HepG2 (cell line): Measurements from ENCODE around the gene GSK3A. TPM values are rescaled to one million over a fixed set of nuclear protein-coding genes. Genes with fewer than 3 reads are reported as not detected.
A peak's percentile ranks its signal among the peaks of the same experiment; 100 is the strongest.

Experiments used
- FIP1L1 ChIP-seq: fragments of 200-400 bp; formaldehyde crosslinking; IDR thresholded peaks from 2 replicates; pipeline ENCODE4 v1.6.1; 2018; ENCODE audit warnings: low read depth, mild to moderate bottlenecking, low read length, moderate library complexity, borderline replicate concordance; ENCODE audit not compliant: insufficient read depth
- MEF2D ChIP-seq: sonication (generic); formaldehyde crosslinking; IDR thresholded peaks from 2 replicates; pipeline ENCODE4 v1.5.1; 2020; ENCODE audit warnings: mild to moderate bottlenecking, missing genetic modification reagents
- NFKB2 ChIP-seq: sonication (generic); formaldehyde crosslinking; IDR thresholded peaks from 2 replicates; pipeline ENCODE4 v1.4.0; 2020; ENCODE audit warnings: missing genetic modification reagents, borderline replicate concordance
- NPAS2 ChIP-seq: sonication (generic); formaldehyde crosslinking; IDR thresholded peaks from 2 replicates; pipeline ENCODE4 v1.8.0; 2022; ENCODE audit warnings: mild to moderate bottlenecking, missing genetic modification reagents, borderline replicate concordance
- NR2F1 ChIP-seq, 2 experiments: fragments of 450-650 bp in 1 of 2; formaldehyde crosslinking in 1 of 2; IDR thresholded peaks; 2 replicates each; pipeline versions ENCODE4 v1.5.0 to v1.6.1; 2016 to 2020; ENCODE audit warnings: mild to moderate bottlenecking in 1 of 2, missing compliant biosample characterization in 1 of 2, missing genetic modification reagents in 1 of 2, moderate library complexity in 1 of 2
- RARA ChIP-seq: IDR thresholded peaks from 2 replicates; pipeline ENCODE4 v1.6.1; 2016; ENCODE audit warnings: missing genetic modification reagents, missing compliant biosample characterization
- SIN3A ChIP-seq: IDR thresholded peaks from 2 replicates; pipeline ENCODE4 v1.6.1; 2011; ENCODE audit warnings: low read depth, mild to moderate bottlenecking, control low read depth, low read length, borderline replicate concordance
- SIN3B ChIP-seq: fragments of 150-350 bp; IDR thresholded peaks from 2 replicates; pipeline ENCODE4 v1.6.1; 2014; ENCODE audit warnings: low read length
- ZKSCAN1 ChIP-seq: fragments of 150-350 bp; IDR thresholded peaks from 2 replicates; pipeline ENCODE4 v1.6.1; 2014; ENCODE audit warnings: low read length
- ZNF143 ChIP-seq: sonication (generic); formaldehyde crosslinking; IDR thresholded peaks from 2 replicates; pipeline ENCODE4 v1.4.0; 2020; ENCODE audit warnings: missing genetic modification reagents
- ZNF496 ChIP-seq: sonication (generic); formaldehyde crosslinking; IDR thresholded peaks from 2 replicates; pipeline ENCODE4 v1.8.1; 2023; ENCODE audit warnings: mild to moderate bottlenecking, moderate library complexity, missing genetic modification reagents; ENCODE audit not compliant: insufficient replicate concordance
- ZNF549 ChIP-seq: sonication (generic); formaldehyde crosslinking; IDR thresholded peaks from 2 replicates; pipeline ENCODE4 v1.5.0; 2020; ENCODE audit warnings: missing genetic modification reagents
- ZNF629 ChIP-seq: sonication (generic); formaldehyde crosslinking; conservative IDR thresholded peaks from 2 replicates; pipeline ENCODE4 v1.5.0; 2020; ENCODE audit warnings: missing genetic modification reagents
- ZSCAN29 ChIP-seq: sonication (generic); formaldehyde crosslinking; conservative IDR thresholded peaks from 2 replicates; pipeline ENCODE4 v1.4.0; 2020; ENCODE audit warnings: mild to moderate bottlenecking, missing genetic modification reagents
- polyA plus RNA-seq, 8 experiments: library from polyadenylated mRNA; depleted of rRNA in 3 of 8; stranded (reverse) in 7 of 8; unstranded in 1 of 8; fragments of >200 nt; fragmentation: Illumina TruSeq in 4 of 8; extraction: Trizol in 4 of 8; gene quantifications; 2 replicates each; pipeline versions ENCODE4 v1.2.1 to v1.2.3, GENCODE V29; 2011 to 2016; ENCODE audit warnings: low read depth in 4 of 8, missing spikeins in 1 of 8, mixed read lengths in 1 of 8; ENCODE audit not compliant: insufficient read depth in 1 of 8
- total RNA-seq, 5 experiments: library from RNA; depleted of rRNA; stranded (reverse); fragments of >200 nt; fragmentation: Illumina TruSeq; extraction: Trizol; gene quantifications; 2 replicates each; pipeline ENCODE4 v1.2.3, GENCODE V29; 2016; ENCODE audit warnings: low read depth in 1 of 5
- TF ChIP-seq, protein P1 (sequence below): sonication (generic); formaldehyde crosslinking; conservative IDR thresholded peaks from 2 replicates; pipeline ENCODE4 v1.5.0; 2020; ENCODE audit warnings: missing genetic modification reagents
- TF ChIP-seq, protein P2 (sequence below): sonication (generic); formaldehyde crosslinking; IDR thresholded peaks from 2 replicates; pipeline ENCODE4 v1.8.0; 2022; ENCODE audit warnings: missing genetic modification reagents, mild to moderate bottlenecking, inconsistent platforms, borderline replicate concordance
- TF ChIP-seq, protein P3 (sequence below): sonication (generic); formaldehyde crosslinking; IDR thresholded peaks from 2 replicates; pipeline ENCODE4 v1.5.0; 2020; ENCODE audit warnings: missing genetic modification reagents
- TF ChIP-seq, protein P4 (sequence below): sonication (generic); formaldehyde crosslinking; IDR thresholded peaks from 2 replicates; pipeline ENCODE4 v1.4.0; 2020; ENCODE audit warnings: missing genetic modification reagents
- TF ChIP-seq, protein P5 (sequence below): sonication (generic); formaldehyde crosslinking; IDR thresholded peaks from 2 replicates; pipeline ENCODE4 v1.8.1; 2023; ENCODE audit warnings: mild to moderate bottlenecking, missing genetic modification reagents, borderline replicate concordance
- TF ChIP-seq, protein P6 (sequence below): IDR thresholded peaks from 2 replicates; pipeline ENCODE4 v1.6.1; 2012; ENCODE audit warnings: inconsistent platforms

Gene GSK3A
- total and polyA plus RNA-seq, 2 of the 13 experiments (the other 11 are each of a cell fraction or from before 2014, with no cell fraction given) = 16.9 to 52.5 TPM

DNA sequence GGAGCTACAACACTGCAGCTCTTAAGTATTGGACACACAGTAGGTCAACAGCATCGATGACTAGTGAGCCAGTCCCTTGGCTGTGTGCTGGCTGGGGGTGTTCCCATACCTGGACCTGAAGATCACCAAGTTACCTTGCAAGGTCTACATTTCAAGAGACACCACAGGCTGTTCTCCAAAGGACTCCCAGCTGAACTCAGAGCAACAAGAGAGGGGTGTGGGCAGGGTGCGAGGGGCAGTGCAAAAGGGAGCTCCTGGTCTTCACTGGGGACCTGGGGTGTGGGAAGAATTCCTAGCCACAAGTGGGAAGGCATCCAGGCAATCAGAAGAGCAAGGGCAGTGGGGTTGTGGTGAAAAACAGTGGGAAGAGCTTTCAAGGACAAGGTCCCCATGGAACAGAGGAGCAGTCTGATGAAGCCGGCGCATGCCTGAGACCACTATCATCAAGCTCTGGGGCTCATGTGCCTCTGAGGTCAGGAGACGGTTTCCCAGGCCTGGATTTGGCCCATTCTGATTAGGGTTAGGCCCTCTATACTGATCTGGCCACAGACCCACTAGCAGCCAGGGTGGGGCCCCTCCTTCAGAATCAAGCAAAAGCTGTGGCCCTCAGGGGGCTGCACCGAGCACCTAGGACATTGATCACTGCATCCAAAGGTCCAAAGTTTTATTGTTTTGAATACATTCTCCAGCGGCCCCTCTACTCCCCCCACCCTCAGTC is 4.7 kb upstream of the GSK3A start (continued):
- TF ChIP-seq, protein P1, sequence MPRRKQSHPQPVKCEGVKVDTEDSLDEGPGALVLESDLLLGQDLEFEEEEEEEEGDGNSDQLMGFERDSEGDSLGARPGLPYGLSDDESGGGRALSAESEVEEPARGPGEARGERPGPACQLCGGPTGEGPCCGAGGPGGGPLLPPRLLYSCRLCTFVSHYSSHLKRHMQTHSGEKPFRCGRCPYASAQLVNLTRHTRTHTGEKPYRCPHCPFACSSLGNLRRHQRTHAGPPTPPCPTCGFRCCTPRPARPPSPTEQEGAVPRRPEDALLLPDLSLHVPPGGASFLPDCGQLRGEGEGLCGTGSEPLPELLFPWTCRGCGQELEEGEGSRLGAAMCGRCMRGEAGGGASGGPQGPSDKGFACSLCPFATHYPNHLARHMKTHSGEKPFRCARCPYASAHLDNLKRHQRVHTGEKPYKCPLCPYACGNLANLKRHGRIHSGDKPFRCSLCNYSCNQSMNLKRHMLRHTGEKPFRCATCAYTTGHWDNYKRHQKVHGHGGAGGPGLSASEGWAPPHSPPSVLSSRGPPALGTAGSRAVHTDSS (CRISPR knock-in tag) = no peak
- peak; percentile 91 for TF ChIP-seq ZKSCAN1
- TF ChIP-seq ZSCAN29 (CRISPR knock-in tag) = no peak
- TF ChIP-seq, protein P2, sequence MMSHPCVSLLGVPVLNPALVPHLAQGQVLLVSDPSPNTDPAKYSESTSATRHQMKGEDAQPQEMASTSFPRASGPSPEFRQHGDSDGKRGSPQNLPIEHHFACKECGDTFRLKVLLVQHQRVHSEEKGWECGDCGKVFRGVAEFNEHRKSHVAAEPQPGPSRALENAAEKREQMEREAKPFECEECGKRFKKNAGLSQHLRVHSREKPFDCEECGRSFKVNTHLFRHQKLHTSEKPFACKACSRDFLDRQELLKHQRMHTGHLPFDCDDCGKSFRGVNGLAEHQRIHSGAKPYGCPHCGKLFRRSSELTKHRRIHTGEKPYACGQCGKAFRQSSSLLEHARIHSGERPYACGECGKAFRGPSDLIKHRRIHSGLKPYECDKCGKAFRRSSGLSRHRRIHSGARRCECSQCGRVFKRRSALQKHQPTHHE (CRISPR knock-in tag) = no peak
- TF ChIP-seq NPAS2 (CRISPR knock-in tag) = no peak
- no peak for TF ChIP-seq SIN3B
- no peak for TF ChIP-seq ZNF143 (CRISPR knock-in tag)
- no peak for TF ChIP-seq ZNF549 (CRISPR knock-in tag)
- no peak for TF ChIP-seq RARA (CRISPR knock-in tag)
- TF ChIP-seq NR2F1 (CRISPR knock-in tag; IDR thresholded peaks at IDR 0.05) = no peak
- no peak for TF ChIP-seq NFKB2 (CRISPR knock-in tag)
- 0 out of 2 replicates have a peak, but pooled peaks have one; percentile 19 for TF ChIP-seq SIN3A
- TF ChIP-seq ZNF496 (CRISPR knock-in tag) = no peak
- TF ChIP-seq, protein P3, sequence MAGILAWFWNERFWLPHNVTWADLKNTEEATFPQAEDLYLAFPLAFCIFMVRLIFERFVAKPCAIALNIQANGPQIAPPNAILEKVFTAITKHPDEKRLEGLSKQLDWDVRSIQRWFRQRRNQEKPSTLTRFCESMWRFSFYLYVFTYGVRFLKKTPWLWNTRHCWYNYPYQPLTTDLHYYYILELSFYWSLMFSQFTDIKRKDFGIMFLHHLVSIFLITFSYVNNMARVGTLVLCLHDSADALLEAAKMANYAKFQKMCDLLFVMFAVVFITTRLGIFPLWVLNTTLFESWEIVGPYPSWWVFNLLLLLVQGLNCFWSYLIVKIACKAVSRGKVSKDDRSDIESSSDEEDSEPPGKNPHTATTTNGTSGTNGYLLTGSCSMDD = no peak
- peak; percentile 51; the same call in 1 of the 2 replicates for TF ChIP-seq FIP1L1
- TF ChIP-seq MEF2D = no peak
- TF ChIP-seq ZNF629 (CRISPR knock-in tag) = no peak
- TF ChIP-seq, protein P4, sequence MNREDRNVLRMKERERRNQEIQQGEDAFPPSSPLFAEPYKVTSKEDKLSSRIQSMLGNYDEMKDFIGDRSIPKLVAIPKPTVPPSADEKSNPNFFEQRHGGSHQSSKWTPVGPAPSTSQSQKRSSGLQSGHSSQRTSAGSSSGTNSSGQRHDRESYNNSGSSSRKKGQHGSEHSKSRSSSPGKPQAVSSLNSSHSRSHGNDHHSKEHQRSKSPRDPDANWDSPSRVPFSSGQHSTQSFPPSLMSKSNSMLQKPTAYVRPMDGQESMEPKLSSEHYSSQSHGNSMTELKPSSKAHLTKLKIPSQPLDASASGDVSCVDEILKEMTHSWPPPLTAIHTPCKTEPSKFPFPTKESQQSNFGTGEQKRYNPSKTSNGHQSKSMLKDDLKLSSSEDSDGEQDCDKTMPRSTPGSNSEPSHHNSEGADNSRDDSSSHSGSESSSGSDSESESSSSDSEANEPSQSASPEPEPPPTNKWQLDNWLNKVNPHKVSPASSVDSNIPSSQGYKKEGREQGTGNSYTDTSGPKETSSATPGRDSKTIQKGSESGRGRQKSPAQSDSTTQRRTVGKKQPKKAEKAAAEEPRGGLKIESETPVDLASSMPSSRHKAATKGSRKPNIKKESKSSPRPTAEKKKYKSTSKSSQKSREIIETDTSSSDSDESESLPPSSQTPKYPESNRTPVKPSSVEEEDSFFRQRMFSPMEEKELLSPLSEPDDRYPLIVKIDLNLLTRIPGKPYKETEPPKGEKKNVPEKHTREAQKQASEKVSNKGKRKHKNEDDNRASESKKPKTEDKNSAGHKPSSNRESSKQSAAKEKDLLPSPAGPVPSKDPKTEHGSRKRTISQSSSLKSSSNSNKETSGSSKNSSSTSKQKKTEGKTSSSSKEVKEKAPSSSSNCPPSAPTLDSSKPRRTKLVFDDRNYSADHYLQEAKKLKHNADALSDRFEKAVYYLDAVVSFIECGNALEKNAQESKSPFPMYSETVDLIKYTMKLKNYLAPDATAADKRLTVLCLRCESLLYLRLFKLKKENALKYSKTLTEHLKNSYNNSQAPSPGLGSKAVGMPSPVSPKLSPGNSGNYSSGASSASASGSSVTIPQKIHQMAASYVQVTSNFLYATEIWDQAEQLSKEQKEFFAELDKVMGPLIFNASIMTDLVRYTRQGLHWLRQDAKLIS = no peak
- TF ChIP-seq, protein P5, sequence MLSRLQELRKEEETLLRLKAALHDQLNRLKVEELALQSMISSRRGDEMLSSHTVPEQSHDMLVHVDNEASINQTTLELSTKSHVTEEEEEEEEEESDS = no peak
- TF ChIP-seq, protein P6, sequence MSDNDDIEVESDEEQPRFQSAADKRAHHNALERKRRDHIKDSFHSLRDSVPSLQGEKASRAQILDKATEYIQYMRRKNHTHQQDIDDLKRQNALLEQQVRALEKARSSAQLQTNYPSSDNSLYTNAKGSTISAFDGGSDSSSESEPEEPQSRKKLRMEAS = no peak
